Hepatic stellate cell (primary cell): Measurements from ENCODE around the gene MAP2K5.
"Not testable (repeated sequence)": the region's sequence is repeated elsewhere in the genome, so short reads cannot be mapped to it uniquely, and the experiment has no call there.

Experiments
- DNase-seq: peaks from one replicate; pipeline ENCODE4 v3.0.0; 2011; ENCODE audit warnings: low spot score

MAP2K5 gene

DNA sequence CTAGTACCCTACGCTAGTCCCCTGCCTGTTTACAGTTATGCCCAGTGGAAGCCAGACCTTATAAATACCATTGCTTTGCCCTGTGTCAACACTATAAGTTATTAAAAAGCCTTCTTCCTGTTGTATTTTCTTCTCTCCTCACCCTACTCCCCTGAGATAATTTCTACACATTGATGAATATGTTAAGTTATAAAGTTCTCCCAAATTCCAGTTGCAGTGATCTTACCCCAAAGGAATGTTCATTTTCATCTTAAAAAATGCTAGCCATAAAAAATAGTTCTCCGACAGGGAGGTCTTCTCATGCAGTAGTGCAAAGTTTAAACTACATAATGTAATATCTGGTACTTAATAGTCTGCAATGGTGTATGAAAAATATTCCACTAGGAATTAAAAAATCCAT, 58.6 kb downstream of the MAP2K5 start:
- peak; percentile 8 for DNase-seq

DNA sequence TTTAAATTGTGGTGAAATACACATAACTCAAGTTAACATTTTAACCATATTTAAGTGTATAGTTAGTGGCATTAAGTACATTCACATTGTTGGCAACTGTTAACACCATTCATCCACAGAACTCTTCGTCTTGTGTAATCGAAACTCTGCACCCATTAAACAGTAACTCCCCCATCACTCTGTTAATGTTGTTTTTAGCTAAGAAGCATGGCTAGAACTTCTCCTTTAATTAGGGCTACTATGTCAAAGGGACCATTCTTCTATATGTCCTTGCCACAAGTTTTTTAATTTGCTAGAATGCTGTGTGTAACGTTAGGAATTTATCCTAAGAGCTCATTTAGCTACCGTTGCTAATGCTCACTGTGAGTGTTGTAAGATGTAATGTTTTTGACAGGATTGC, 60.6 kb downstream of the MAP2K5 start:
- no peak for DNase-seq

GRCh38 chr15:67605871-67606270, 63.4 kb downstream of the MAP2K5 start:
- DNase-seq: no peak

GRCh38 chr15:67606742-67607141, 64.2 kb downstream of the MAP2K5 start:
- no peak for DNase-seq

- DNase-seq: no peak
These were observed 64.8 kb downstream of the MAP2K5 start for GRCh38 chr15:67607329-67607728.

DNA sequence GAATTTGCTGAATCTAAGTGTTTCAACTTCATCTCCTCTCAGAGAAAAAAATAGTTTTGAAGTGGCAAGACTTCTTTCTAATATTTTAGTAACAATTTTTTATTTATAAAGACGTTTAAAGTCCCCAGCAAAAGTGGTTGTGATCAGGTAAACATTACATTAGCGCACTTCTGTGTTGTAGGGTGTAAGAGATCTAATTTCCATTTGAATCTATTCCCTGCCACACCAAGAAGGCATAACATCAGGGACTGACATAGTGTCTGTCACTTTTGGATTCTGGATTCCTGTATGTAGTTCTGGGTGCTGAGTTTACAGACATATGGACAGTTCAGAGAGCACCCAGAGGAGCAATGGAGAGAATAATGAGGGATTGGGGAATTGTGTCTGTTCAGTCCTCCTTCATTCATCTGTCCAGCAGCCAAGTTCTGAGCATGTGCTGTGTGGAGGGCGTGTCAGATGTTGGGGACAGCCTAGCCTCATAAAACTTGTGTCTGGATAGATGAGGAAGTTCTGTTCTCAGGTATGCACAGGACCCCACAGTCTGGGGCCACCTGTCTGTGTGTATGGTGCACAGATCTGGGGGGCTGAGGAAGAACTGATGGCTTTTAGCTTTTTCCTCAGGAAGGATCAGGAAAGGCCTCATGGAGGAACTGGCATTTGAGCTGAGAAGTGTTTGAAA, 65.6 kb downstream of the MAP2K5 start:
- DNase-seq: no peak

- DNase-seq: no peak
These were observed 66.1 kb downstream of the MAP2K5 start for GRCh38 chr15:67608638-67608959.

DNA sequence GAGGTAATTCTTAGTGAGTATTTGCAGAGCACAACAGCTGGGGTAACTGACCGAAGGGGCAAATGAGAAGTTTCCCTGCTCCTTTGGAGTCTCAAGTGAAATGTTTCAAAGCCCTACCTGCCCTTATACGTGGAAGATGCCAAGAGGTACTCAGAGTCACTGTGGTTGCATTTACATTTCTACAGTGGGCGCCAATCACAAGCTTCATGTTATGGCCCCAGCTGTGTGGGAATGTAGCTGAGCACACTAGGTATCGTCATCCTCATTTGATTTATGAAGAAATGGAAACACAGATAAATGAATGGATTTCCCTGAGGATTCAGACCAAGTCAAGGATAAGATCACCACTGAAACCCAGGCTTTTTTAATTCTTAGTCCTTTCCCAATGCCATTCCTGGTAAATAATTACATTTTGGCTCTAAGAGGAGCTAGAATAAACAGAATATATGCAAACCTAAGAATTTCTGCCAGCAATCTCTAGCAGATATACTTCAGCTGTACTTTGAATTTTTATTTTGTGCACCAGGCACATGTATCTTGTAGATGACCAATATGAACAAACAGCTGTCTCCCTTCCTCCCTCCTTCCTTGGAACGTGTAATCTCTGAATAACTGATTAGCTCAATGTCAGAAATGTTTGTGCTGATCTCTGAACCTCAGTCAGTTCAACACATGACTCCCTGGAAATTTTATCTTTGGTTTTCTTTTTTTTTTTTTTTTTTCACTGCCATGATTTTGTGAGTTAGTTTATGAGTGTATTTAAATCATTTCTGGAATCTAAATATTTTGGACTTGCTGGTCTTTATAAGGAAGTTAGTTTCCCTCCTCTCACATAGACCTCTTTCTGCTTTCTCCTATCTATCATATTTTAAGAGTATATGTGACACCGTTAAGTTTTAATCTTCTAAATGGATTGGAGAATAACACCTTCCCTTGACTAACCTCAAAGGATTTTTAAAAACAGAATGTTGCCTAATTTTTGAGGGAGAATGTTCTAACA, 69.2 kb downstream of the MAP2K5 start:
- DNase-seq: no peak

DNA sequence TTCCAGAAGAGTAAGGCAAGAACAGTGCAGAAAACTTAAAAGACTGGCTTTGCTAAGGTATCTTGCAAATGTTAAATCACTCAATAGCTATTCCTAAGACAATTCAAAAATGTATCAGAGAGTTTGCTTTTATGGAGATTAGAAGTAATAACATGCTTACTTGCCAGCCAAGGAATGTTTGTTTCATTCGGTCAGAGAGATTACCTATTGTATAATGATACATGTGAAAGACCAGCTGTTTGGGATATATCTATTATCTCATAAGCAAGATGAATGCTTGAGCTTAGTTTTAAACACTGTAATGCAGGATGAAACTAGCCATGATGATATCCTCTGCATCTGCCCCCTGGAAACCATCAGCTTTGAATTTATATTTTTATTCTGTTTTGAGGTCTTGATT, 70.7 kb downstream of the MAP2K5 start:
- no peak for DNase-seq

DNA sequence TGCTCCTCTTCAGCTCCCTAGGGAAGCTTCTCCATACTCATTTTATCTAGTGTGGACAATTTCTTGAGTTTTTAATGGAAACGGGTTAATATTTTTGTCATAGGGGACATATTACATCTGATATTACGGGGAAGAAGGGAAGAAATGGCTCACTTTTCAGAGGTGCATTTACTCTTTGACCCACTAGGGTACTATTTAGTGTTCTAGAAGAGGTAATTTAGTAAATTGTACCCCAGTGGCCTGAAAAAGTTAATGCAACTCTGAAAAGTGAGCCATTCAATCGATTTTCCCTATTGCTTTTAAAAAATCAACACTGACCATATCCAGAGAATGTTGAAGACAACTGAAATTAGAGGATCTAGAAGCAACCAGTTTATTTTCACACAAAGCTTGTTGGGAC, 71.2 kb downstream of the MAP2K5 start:
- DNase-seq: no peak

DNA sequence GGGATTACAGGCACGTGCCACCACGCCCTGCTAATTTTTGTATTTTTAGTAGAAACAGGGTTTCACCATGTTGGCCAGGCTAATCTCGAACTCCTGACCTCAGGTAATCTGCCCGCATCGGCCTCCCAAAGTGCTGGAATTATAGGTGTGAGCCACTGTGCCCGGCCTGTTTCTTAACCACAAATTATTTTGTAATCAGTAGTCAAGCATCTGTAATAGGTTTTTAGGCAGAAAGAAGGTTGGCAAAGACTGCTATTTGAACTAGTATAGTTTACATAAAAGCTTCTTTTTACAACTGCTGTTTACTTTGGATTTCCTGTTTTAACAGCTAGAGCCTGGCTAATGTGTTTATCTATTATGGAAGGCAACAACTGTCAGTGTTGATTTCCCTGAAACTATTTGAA, 72.6 kb downstream of the MAP2K5 start:
- not testable (repeated sequence) for DNase-seq

DNA sequence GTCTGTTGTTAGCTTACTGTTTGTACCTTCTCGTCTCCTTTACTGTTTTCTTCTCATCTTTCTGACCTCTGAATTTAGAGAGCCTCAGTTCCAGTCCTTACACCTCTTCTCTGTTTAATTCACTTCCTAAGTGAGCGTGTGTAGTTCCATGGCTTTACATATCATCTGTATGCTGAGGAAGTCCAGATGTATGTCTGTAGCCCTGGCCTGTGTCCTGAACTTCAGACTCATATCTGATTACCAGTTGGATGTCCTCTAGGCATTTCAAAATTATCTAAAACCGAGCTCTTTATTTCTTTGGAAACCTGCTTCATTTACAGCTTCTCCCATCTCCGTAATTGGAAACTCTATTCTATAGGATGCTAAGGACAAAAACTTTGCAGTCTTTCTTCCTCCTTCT, 75.8 kb downstream of the MAP2K5 start:
- no peak for DNase-seq

GRCh38 chr15:67622110-67622509, 79.6 kb downstream of the MAP2K5 start:
- DNase-seq: no peak

GRCh38 chr15:67632261-67632660, 89.8 kb downstream of the MAP2K5 start:
- no peak for DNase-seq

GRCh38 chr15:67635950-67636349, 93.4 kb downstream of the MAP2K5 start:
- DNase-seq: not testable (repeated sequence)

DNA sequence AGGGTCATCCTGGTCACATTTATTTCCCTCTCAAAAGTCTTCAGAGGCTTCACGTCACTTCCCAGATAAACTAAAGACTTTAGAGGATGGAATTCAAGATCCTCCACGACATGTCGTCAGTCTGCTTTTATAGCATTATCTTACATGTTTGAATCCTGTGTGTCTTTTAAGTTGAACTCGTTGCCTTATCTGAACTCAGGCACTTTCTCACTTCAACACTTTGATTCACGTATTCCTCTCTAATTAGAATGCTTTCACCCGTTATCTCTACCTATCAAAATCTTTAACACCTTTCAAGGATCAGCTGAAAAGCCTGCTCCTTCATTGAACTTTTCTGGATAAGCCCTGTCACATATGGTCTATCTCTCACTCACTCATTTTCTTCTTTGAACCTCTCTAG, 97.1 kb downstream of the MAP2K5 start:
- DNase-seq: no peak

GRCh38 chr15:67641453-67641852, 99.0 kb downstream of the MAP2K5 start:
- DNase-seq: no peak

GRCh38 chr15:67646847-67647246, 104.3 kb downstream of the MAP2K5 start:
- DNase-seq: no peak

GRCh38 chr15:67652586-67652985, 110.1 kb downstream of the MAP2K5 start:
- no peak for DNase-seq

GRCh38 chr15:67660446-67660845, 117.9 kb downstream of the MAP2K5 start:
- no peak for DNase-seq

DNA sequence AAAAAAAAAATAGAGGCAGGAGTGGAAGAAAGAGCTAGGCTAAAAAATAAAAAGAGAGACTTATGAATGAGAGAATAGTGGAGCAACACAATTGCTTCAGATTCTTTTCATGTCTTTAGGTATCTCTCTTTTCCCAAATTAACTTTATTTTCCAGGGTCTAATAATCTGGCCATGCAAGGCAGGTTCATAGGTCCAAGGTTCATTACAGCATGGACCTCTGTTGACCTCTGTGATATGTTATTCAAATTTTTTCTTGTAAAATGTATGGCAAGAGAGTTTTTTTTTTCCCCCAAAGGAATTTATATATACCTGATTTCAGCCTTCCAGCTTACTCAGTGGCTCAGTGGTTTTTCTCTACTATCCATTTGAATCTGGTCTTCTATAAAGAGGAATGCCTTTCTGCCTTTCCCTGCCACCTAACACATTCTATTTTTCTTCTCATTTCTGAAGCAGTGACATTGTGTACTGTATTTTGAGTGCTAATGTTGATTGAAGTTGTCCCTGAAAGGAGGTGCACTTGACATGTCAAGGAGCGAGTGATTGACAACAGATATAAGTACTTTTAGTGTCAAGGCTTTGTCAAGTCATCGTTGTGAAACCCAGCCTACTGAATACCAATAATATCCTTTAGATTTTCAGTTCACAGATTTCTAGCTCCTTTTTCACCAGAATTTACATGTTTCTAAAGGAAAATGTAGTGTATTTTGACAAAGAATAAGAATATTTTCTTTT, 118.5 kb downstream of the MAP2K5 start:
- DNase-seq: no peak

DNA sequence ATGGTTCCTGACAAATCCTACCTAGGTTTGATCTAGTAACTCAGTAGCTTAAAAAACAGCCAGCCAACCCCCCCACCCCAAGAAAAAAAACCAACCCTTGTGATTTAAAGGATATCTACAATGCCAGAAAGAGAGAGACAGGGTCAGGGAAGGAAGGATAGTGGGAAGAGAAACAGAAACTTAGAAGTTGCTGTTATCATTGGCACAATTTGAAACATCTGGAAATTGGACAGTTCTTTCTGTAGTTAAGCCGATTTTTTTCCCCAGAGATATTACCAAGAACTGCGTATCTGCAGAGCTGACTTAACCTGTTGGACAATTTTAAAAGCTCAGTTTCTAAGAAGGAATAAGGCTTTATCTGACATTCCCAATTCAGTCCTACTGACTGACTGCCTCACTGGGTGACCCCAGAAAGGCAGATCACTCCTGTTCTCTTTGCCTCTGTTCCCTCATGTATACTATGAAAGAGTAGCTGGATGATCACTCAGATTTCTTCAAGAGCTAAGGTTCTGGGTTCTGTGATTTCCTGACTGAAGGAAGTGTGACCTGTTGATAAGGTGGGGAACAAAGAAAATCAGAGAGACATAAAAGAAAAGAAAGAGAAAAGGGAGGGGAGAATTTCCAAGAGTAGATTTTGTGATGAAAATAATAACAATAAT, 128.3 kb downstream of the MAP2K5 start:
- no peak for DNase-seq
